Gastrocnemius medialis (tissue), 4 donors: Measurements from ENCODE around the gene GALM.

Experiments used
- CTCF ChIP-seq, 5 experiments: fragments of 450-650 bp in 3 of 5; fragments of 200-600 bp in 2 of 5; sonication (generic) in 2 of 5; IDR thresholded peaks in 4 of 5; conservative IDR thresholded peaks in 1 of 5; 1 replicate in 4 of 5; 2 replicates in 1 of 5; pipeline ENCODE4 v1.5.1; 2016 to 2019; ENCODE audit warnings: antibody characterized with exemption in 5 of 5, mild to moderate bottlenecking in 3 of 5, moderate library complexity in 3 of 5
- POLR2A ChIP-seq, 2 donors: fragments of 450-650 bp; IDR thresholded peaks; one replicate each; pipeline ENCODE4 v1.6.1; 2017; ENCODE audit warnings: antibody characterized with exemption in 2 of 2, mild to moderate bottlenecking in 2 of 2, moderate library complexity in 2 of 2

GRCh38 chr2:38668779-38669479 lies 3.0 kb downstream of the GALM start:
- TF ChIP-seq POLR2A (IDR thresholded peaks at IDR 0.05) (no peak), CTCF (IDR thresholded peaks at IDR 0.05 in 4 of 5, conservative IDR thresholded peaks at IDR 0.05 in 1 of 5) (no peak)
